ENCODE measurements around the gene CSTPP1.

DNA sequence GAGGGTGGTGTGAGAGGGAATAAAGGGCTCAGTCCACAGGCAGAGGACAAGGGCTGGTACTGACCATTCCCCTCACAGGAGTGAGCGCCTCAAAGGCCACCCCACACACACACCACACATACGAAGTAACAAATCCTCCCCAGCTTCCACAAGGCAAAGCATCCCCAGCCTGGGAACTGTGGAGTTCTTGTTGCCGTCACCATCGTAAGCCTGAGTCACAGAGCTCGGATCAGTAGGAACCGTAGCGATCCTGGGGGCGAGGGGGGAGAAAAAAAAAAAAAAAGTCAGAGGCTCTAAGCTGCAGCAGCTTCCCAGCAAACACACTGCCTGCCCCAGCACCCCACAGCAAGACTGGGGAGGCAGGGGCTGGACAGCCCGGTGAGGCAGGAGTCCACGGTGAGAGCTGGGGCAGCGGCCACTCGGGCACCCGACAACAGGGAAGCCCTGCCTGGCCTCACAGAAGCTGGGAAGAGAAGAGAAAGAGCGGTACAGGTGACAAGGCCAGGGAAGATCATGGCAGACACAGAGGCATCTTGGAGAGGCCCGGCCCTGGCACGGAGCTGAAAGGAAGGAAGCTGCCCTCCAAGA is 228.8 kb downstream of the CSTPP1 start:
- no peak for TF ChIP-seq EZH2 (IDR thresholded peaks at IDR 0.05; ENCODE audit: insufficient read depth, low read length)
- TF ChIP-seq, protein P1, sequence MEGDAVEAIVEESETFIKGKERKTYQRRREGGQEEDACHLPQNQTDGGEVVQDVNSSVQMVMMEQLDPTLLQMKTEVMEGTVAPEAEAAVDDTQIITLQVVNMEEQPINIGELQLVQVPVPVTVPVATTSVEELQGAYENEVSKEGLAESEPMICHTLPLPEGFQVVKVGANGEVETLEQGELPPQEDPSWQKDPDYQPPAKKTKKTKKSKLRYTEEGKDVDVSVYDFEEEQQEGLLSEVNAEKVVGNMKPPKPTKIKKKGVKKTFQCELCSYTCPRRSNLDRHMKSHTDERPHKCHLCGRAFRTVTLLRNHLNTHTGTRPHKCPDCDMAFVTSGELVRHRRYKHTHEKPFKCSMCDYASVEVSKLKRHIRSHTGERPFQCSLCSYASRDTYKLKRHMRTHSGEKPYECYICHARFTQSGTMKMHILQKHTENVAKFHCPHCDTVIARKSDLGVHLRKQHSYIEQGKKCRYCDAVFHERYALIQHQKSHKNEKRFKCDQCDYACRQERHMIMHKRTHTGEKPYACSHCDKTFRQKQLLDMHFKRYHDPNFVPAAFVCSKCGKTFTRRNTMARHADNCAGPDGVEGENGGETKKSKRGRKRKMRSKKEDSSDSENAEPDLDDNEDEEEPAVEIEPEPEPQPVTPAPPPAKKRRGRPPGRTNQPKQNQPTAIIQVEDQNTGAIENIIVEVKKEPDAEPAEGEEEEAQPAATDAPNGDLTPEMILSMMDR (IDR thresholded peaks at IDR 0.05; ENCODE audit: insufficient read depth, low read depth, low read length) = no peak
